Mammary epithelial cell (primary cell): ENCODE measurements around the gene DAG1.

Source experiments
- EZH2 ChIP-seq: IDR thresholded peaks from 2 replicates; pipeline ENCODE4 v1.6.1; 2012; ENCODE audit warnings: low read length, inconsistent platforms, borderline replicate concordance
- TF ChIP-seq, protein P1 (sequence below), 2 donors: IDR thresholded peaks in 1 of 2; conservative IDR thresholded peaks in 1 of 2; 2 replicates each; pipeline ENCODE4 v1.5.1; 2011 to 2012; ENCODE audit warnings: inconsistent platforms in 2 of 2, low read length in 2 of 2, mild to moderate bottlenecking in 2 of 2, control low read depth in 1 of 2, low read depth in 1 of 2; ENCODE audit not compliant: insufficient read depth in 1 of 2; ENCODE audit errors: extremely low read depth in 1 of 2

GRCh38 chr3:49498239-49498638, 28.2 kb downstream of the DAG1 start:
- TF ChIP-seq, protein P1, sequence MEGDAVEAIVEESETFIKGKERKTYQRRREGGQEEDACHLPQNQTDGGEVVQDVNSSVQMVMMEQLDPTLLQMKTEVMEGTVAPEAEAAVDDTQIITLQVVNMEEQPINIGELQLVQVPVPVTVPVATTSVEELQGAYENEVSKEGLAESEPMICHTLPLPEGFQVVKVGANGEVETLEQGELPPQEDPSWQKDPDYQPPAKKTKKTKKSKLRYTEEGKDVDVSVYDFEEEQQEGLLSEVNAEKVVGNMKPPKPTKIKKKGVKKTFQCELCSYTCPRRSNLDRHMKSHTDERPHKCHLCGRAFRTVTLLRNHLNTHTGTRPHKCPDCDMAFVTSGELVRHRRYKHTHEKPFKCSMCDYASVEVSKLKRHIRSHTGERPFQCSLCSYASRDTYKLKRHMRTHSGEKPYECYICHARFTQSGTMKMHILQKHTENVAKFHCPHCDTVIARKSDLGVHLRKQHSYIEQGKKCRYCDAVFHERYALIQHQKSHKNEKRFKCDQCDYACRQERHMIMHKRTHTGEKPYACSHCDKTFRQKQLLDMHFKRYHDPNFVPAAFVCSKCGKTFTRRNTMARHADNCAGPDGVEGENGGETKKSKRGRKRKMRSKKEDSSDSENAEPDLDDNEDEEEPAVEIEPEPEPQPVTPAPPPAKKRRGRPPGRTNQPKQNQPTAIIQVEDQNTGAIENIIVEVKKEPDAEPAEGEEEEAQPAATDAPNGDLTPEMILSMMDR (conservative IDR thresholded peaks at IDR 0.05 in 1 of 2, IDR thresholded peaks at IDR 0.05 in 1 of 2; ENCODE audit: extremely low read depth in 1 of 2, insufficient read depth in 1 of 2, low read depth in 1 of 2, low read length in 2 of 2): no peak
- no peak for TF ChIP-seq EZH2
